AG08395 (cell line): ENCODE results near the gene GFRA1.
"Not testable (repeated sequence)": the region's sequence is repeated elsewhere in the genome, so short reads cannot be mapped to it uniquely, and the experiment has no call there.

Experiments
- DNase-seq: peaks from one replicate; pipeline ENCODE4 v3.0.0; 2012; ENCODE audit warnings: mixed read lengths, low spot score

Gene GFRA1

GRCh38 chr10:116063107-116063506 lies 209.9 kb downstream of the GFRA1 start:
- no peak for DNase-seq

GRCh38 chr10:116060864-116061263 lies 212.1 kb downstream of the GFRA1 start:
- no peak for DNase-seq

- DNase-seq: no peak
Measured at GRCh38 chr10:116059320-116059719, 213.7 kb downstream of the GFRA1 start.

- DNase-seq: no peak
Measured at GRCh38 chr10:116056445-116057293, 216.3 kb downstream of the GFRA1 start.

GRCh38 chr10:116055917-116056252 lies 217.1 kb downstream of the GFRA1 start:
- DNase-seq: no peak

- DNase-seq: no peak
Measured at GRCh38 chr10:116055252-116055916, 217.6 kb downstream of the GFRA1 start.

GRCh38 chr10:116053910-116054309 lies 219.1 kb downstream of the GFRA1 start:
- no peak for DNase-seq

- DNase-seq: not testable (repeated sequence)
Measured at GRCh38 chr10:116053009-116053730, 219.8 kb downstream of the GFRA1 start.

GRCh38 chr10:116052522-116052921 lies 220.5 kb downstream of the GFRA1 start:
- not testable (repeated sequence) for DNase-seq

- no peak for DNase-seq
Measured at GRCh38 chr10:116049974-116050304, 223.1 kb downstream of the GFRA1 start.

- no peak for DNase-seq
Measured at GRCh38 chr10:116049158-116049973, 223.6 kb downstream of the GFRA1 start.

GRCh38 chr10:116045366-116046356 lies 227.3 kb downstream of the GFRA1 start:
- no peak for DNase-seq

GRCh38 chr10:116044801-116045248 lies 228.2 kb downstream of the GFRA1 start:
- peak; percentile 78 for DNase-seq

GRCh38 chr10:116043861-116044260 lies 229.1 kb downstream of the GFRA1 start:
- DNase-seq: no peak

- no peak for DNase-seq
Measured at GRCh38 chr10:116043304-116043703, 229.7 kb downstream of the GFRA1 start.

- no peak for DNase-seq
Measured at GRCh38 chr10:116041948-116042347, 231.1 kb downstream of the GFRA1 start.

- DNase-seq: no peak
Measured at GRCh38 chr10:116039612-116040011, 233.4 kb downstream of the GFRA1 start.

GRCh38 chr10:116038259-116038658 lies 234.7 kb downstream of the GFRA1 start:
- peak; percentile 74 for DNase-seq

GRCh38 chr10:116035406-116035805 lies 237.6 kb downstream of the GFRA1 start:
- DNase-seq: not testable (repeated sequence)

GRCh38 chr10:116030576-116030975 lies 242.4 kb downstream of the GFRA1 start:
- DNase-seq: no peak

GRCh38 chr10:116029826-116030225 lies 243.2 kb downstream of the GFRA1 start:
- DNase-seq: no peak
